Stimulated activated CD4-positive, alpha-beta T cell treated with anti-CD3 and anti-CD28 coated beads, Interleukin-2, amount 100 ng/mL, for 4 hours (primary cell): ENCODE data around the gene CNTF.

Source experiments
- DNase-seq: peaks from one replicate; pipeline ENCODE4 v3.0.0-alpha.2; 2020; ENCODE audit warnings: low read depth

CNTF gene

GRCh38 chr11:58645854-58646253, 23.4 kb downstream of the CNTF start:
- DNase-seq: no peak

GRCh38 chr11:58647141-58647699, 24.8 kb downstream of the CNTF start:
- no peak for DNase-seq

GRCh38 chr11:58647866-58648265, 25.4 kb downstream of the CNTF start:
- DNase-seq: no peak

GRCh38 chr11:58649623-58650022, 27.2 kb downstream of the CNTF start:
- no peak for DNase-seq

GRCh38 chr11:58650496-58650895, 28.0 kb downstream of the CNTF start:
- DNase-seq: no peak

- no peak for DNase-seq
Observed at GRCh38 chr11:58652726-58653280, 30.3 kb downstream of the CNTF start.

- DNase-seq: peak; percentile 63
Observed at GRCh38 chr11:58654079-58654907, 31.8 kb downstream of the CNTF start.

GRCh38 chr11:58654908-58655296, 32.4 kb downstream of the CNTF start:
- no peak for DNase-seq

- DNase-seq: no peak
Observed at GRCh38 chr11:58656348-58656747, 33.9 kb downstream of the CNTF start.

- DNase-seq: no peak
Observed at GRCh38 chr11:58658623-58659022, 36.2 kb downstream of the CNTF start.

GRCh38 chr11:58659404-58659803, 36.9 kb downstream of the CNTF start:
- no peak for DNase-seq

- no peak for DNase-seq
Observed at GRCh38 chr11:58659910-58660570, 37.6 kb downstream of the CNTF start.

GRCh38 chr11:58671983-58672633, 49.6 kb downstream of the CNTF start:
- DNase-seq: no peak

GRCh38 chr11:58674609-58675008, 52.1 kb downstream of the CNTF start:
- no peak for DNase-seq
